Ovary (tissue), 3 donors: ENCODE measurements around the gene DDX4.

Experiments
- CTCF ChIP-seq, 3 donors: fragments of 450-650 bp in 2 of 3; fragments of 200-600 bp in 1 of 3; IDR thresholded peaks; one replicate each; pipeline versions ENCODE4 v1.5.1 to v1.8.0; 2016 to 2022; ENCODE audit warnings: antibody characterized with exemption in 3 of 3, mild to moderate bottlenecking in 1 of 3
- EP300 ChIP-seq: sonication (generic); formaldehyde crosslinking; IDR thresholded peaks from one replicate; pipeline ENCODE4 v1.6.1; 2017; ENCODE audit warnings: antibody characterized with exemption
- POLR2A ChIP-seq: fragments of 450-650 bp; IDR thresholded peaks from one replicate; pipeline ENCODE4 v1.6.1; 2017; ENCODE audit warnings: antibody characterized with exemption, mild to moderate bottlenecking, moderate library complexity
- donor health status: DM: no; HTN: no; CAD: no.

GRCh38 chr5:55855509-55855908, 117.6 kb downstream of the DDX4 start:
- TF ChIP-seq POLR2A: no peak
- no peak for TF ChIP-seq CTCF (IDR thresholded peaks at IDR 0.05)
- TF ChIP-seq EP300: no peak
